PC-3 (cell line): ENCODE data around the gene KCNK5. TPM values are rescaled to one million over a fixed set of nuclear protein-coding genes. Genes with fewer than 3 reads are reported as not detected.
A peak's percentile ranks its signal among the peaks of the same experiment; 100 is the strongest.

Experiments
- ATAC-seq: fragments of 200-7000 bp; cut with Tn5 transposase; 2 replicates; pipeline ENCODE4 v1.9.1; 2020; ENCODE audit warnings: mild to moderate bottlenecking, moderate library complexity
- BruUV-seq: library from RNA; stranded (reverse); fragments of 400-500 nt; replicated peaks from 2 replicates; lab custom pipeline; 2021; lab: Mats Ljungman, UMichigan
- CTCF ChIA-PET: fragments of 300-600 bp; sonication (Branson Sonifier 250); formaldehyde crosslinking; loops from one replicate; lab custom pipeline; 2022; ENCODE audit warnings: antibody characterized with exemption; lab: Charles Lee
- POLR2A ChIA-PET: fragments of 300-600 bp; sonication (Branson Sonifier 250); formaldehyde crosslinking; loops from one replicate; lab custom pipeline; 2022; ENCODE audit warnings: antibody characterized with exemption; ENCODE audit not compliant: unreplicated experiment; lab: Charles Lee
- DNase-seq: peaks from one replicate; pipeline ENCODE4 v3.0.0-alpha.2; 2015
- H2AFZ ChIP-seq: fragments of 300-600 bp; sonication (generic); 2 replicates; pipeline ENCODE4 v1.6.0; 2016; ENCODE audit warnings: antibody characterized with exemption, low read length
- H3F3A ChIP-seq: fragments of 300-600 bp; sonication (generic); one replicate; pipeline ENCODE4 v1.6.0; 2017; ENCODE audit warnings: antibody characterized with exemption, low read length, control low read depth, mild to moderate bottlenecking; ENCODE audit not compliant: unreplicated experiment
- H3K27ac ChIP-seq: fragments of 300-600 bp; sonication (generic); 2 replicates; pipeline ENCODE4 v1.5.1; 2016; ENCODE audit warnings: mild to moderate bottlenecking, low read length
- H3K27me3 ChIP-seq: fragments of 300-600 bp; sonication (generic); 2 replicates; pipeline ENCODE4 v1.6.1; 2016; ENCODE audit warnings: low read length, mixed read lengths
- H3K36me3 ChIP-seq: fragments of 300-600 bp; sonication (generic); 2 replicates; pipeline ENCODE4 v1.6.1; 2016; ENCODE audit warnings: low read depth, mixed run types, low read length, mixed read lengths
- H3K4me1 ChIP-seq: fragments of 300-600 bp; sonication (generic); 2 replicates; pipeline ENCODE4 v1.5.1; 2016; ENCODE audit warnings: low read length; ENCODE audit not compliant: insufficient read depth
- H3K4me2 ChIP-seq: fragments of 300-600 bp; sonication (generic); 2 replicates; pipeline ENCODE4 v1.6.0; 2016; ENCODE audit warnings: low read length
- H3K4me3 ChIP-seq: fragments of 300-600 bp; sonication (generic); 2 replicates; pipeline ENCODE4 v1.5.1; 2016; ENCODE audit warnings: mild to moderate bottlenecking, low read length, mixed read lengths
- H3K79me2 ChIP-seq: fragments of 300-600 bp; sonication (generic); 2 replicates; pipeline ENCODE4 v1.6.1; 2017; ENCODE audit warnings: low read length, mixed read lengths
- H3K9ac ChIP-seq: fragments of 300-600 bp; sonication (generic); 2 replicates; pipeline ENCODE4 v1.6.0; 2016; ENCODE audit warnings: mild to moderate bottlenecking, low read length
- H3K9me2 ChIP-seq: fragments of 300-600 bp; sonication (generic); replicated peaks from 2 replicates; pipeline ENCODE4 v1.6.1; 2016; ENCODE audit warnings: mixed run types, low read length, mixed read lengths
- H3K9me3 ChIP-seq: fragments of 300-600 bp; sonication (generic); 2 replicates; pipeline ENCODE4 v1.6.1; 2016; ENCODE audit warnings: low read length, mixed read lengths
- H4K20me1 ChIP-seq: fragments of 300-600 bp; sonication (generic); 2 replicates; pipeline ENCODE4 v1.6.1; 2016; ENCODE audit warnings: low read length, mixed read lengths
- EZH2 ChIP-seq: fragments of 300-600 bp; sonication (generic); IDR thresholded peaks from one replicate; pipeline ENCODE4 v1.6.1; 2017; ENCODE audit warnings: antibody characterized with exemption, mild to moderate bottlenecking, low read length; ENCODE audit not compliant: unreplicated experiment
- EZH2phosphoT487 ChIP-seq: fragments of 300-600 bp; sonication (generic); IDR thresholded peaks from 2 replicates; pipeline ENCODE4 v1.6.1; 2018; ENCODE audit warnings: mild to moderate bottlenecking, antibody characterized with exemption, low read length, borderline replicate concordance
- intact Hi-C: fragments of 100-400 bp; cut with micrococcal nuclease; formaldehyde crosslinking; loops from 2 replicates; pipeline ENCODE4 v1.9.0; 2023
- total RNA-seq: library from RNA; depleted of rRNA; stranded (reverse); fragments of >200 nt; gene quantifications from 2 replicates; pipeline ENCODE4 v1.2.3, GENCODE V29; 2014
- TF ChIP-seq, protein P1 (sequence below): fragments of 300-600 bp; sonication (generic); conservative IDR thresholded peaks from 2 replicates; pipeline ENCODE4 v1.5.1; 2017; ENCODE audit warnings: antibody characterized with exemption, low read depth, mild to moderate bottlenecking, low read length

The KCNK5 gene
- total RNA-seq, 1 experiment from 2014 or later = 3.5 TPM

- no peak overlapping the region for H2AFZ ChIP-seq
- no peak for DNase-seq
- H4K20me1 ChIP-seq = no peaks in the 10 kb centered on the region
- intact Hi-C loops = no loop called here
- H3K27ac ChIP-seq = no peak overlapping the region
- H3K79me2 ChIP-seq = no peaks in the 10 kb centered on the region
- H3F3A ChIP-seq = no peaks in the 10 kb centered on the region
- peaks cover 4% of the 10 kb centered on the region; the same call in 1 of the 2 replicates for H3K27me3 ChIP-seq
- no peaks in the 10 kb centered on the region for H3K36me3 ChIP-seq
- TF ChIP-seq EZH2 (no peak), EZH2phosphoT487 (no peak)
- TF ChIP-seq, protein P1, sequence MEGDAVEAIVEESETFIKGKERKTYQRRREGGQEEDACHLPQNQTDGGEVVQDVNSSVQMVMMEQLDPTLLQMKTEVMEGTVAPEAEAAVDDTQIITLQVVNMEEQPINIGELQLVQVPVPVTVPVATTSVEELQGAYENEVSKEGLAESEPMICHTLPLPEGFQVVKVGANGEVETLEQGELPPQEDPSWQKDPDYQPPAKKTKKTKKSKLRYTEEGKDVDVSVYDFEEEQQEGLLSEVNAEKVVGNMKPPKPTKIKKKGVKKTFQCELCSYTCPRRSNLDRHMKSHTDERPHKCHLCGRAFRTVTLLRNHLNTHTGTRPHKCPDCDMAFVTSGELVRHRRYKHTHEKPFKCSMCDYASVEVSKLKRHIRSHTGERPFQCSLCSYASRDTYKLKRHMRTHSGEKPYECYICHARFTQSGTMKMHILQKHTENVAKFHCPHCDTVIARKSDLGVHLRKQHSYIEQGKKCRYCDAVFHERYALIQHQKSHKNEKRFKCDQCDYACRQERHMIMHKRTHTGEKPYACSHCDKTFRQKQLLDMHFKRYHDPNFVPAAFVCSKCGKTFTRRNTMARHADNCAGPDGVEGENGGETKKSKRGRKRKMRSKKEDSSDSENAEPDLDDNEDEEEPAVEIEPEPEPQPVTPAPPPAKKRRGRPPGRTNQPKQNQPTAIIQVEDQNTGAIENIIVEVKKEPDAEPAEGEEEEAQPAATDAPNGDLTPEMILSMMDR = no peak
- POLR2A ChIA-PET = no interaction called here
- no peak overlapping the region for H3K4me2 ChIP-seq
- H3K4me3 ChIP-seq = no peak overlapping the region
- no peaks in the 10 kb centered on the region for H3K9me2 ChIP-seq
- no peaks in the 10 kb centered on the region for H3K9me3 ChIP-seq
- H3K9ac ChIP-seq = no peak overlapping the region
- CTCF ChIA-PET = no interaction called here
- ATAC-seq = no peak
- no TSS peak for BruUV-seq
- H3K4me1 ChIP-seq = 0 out of 2 replicates have a peak, but pooled peaks cover 4% of the 10 kb centered on the region
Observed at GRCh38 chr6:39261751-39262150, 32.5 kb upstream of the KCNK5 start.

DNA sequence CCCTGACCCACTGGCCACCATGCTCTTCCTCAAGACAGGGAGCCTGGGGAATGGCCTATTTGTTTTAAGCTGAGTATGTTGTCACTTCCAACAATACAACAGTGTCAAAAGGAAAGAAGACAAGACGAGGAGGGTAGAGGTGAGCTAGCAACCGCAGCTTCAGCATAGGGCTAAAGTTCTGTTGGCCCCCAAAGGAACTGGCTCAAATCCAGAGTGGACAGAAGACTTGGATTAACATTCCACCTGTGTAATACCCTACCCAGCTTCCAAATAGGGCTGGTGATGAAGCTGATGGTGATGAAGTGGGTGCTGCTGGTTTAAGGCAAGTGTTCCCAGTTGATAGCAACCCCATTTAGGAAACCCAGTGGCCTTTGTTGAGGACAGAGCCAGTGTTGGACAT is 31.7 kb upstream of the KCNK5 start:
- H3K9me3 ChIP-seq = no peaks in the 10 kb centered on the region
- no peak overlapping the region for H3K9ac ChIP-seq
- no peak overlapping the region for H3K27ac ChIP-seq
- H2AFZ ChIP-seq = no peak overlapping the region
- no peaks in the 10 kb centered on the region for H3K36me3 ChIP-seq
- intact Hi-C loops = no loop called here
- no peak overlapping the region for H3K4me3 ChIP-seq
- ATAC-seq (no peak), DNase-seq (no peak)
- no peak for TF ChIP-seq EZH2phosphoT487
- peaks cover 9% of the 10 kb centered on the region; the same call in 1 of the 2 replicates for H3K27me3 ChIP-seq
- H3K79me2 ChIP-seq = no peaks in the 10 kb centered on the region
- 0 out of 2 replicates have a peak, but pooled peaks cover 4% of the 10 kb centered on the region for H3K4me1 ChIP-seq
- H3F3A ChIP-seq = no peaks in the 10 kb centered on the region
- POLR2A ChIA-PET = no interaction called here
- BruUV-seq = no TSS peak
- H3K4me2 ChIP-seq = no peak overlapping the region
- no peaks in the 10 kb centered on the region for H3K9me2 ChIP-seq
- CTCF ChIA-PET = no interaction called here
- no peaks in the 10 kb centered on the region for H4K20me1 ChIP-seq

DNA sequence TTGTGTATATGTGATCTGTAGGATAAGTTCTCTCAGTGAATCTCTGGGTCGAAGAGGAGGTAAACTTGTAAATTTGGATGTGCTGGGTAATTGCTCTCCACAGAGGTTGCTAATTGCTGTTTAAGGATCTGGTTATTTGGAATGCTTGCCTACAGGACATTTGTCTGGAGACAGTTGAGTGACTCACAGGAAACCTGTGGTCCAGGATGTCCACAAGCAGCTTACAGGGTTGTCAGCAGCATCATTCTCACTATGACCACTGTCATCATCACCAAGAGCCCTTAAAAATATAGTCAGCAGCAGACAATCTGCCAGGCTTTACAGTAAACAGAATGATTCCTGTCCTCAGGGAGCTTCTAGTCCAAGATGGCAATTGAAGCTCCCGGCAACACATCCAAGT is 31.2 kb upstream of the KCNK5 start:
- Histone ChIP-seq H3K4me1 (0 out of 2 replicates have a peak, but pooled peaks cover 4% of the 10 kb centered on the region), H3K9ac (no peak overlapping the region), H3K9me3 (no peaks in the 10 kb centered on the region), H3K36me3 (no peaks in the 10 kb centered on the region), H2AFZ (no peak overlapping the region), H3K4me3 (no peak overlapping the region), H3K27me3 (peaks cover 9% of the 10 kb centered on the region; the same call in 1 of the 2 replicates), H3K79me2 (no peaks in the 10 kb centered on the region), H4K20me1 (no peaks in the 10 kb centered on the region), H3K4me2 (no peak overlapping the region), H3K9me2 (no peaks in the 10 kb centered on the region), H3K27ac (no peak overlapping the region), H3F3A (no peaks in the 10 kb centered on the region)
- ATAC-seq (no peak), DNase-seq (peak; percentile 11)
- ChIA-PET POLR2A (no interaction called here), CTCF (no interaction called here)
- no TSS peak for BruUV-seq
- TF ChIP-seq EZH2 (no peak), EZH2phosphoT487 (no peak)
- TF ChIP-seq, protein P1 = no peak
- intact Hi-C loops = no loop called here
